Hematopoietic multipotent progenitor cell treated with erythropoietin and hydrocortisone succinate and interleukin-3 and kit ligand, for 17 days (in vitro differentiated cells): Measurements from ENCODE around the gene GDPGP1.
"Not testable (repeated sequence)": the region's sequence is repeated elsewhere in the genome, so short reads cannot be mapped to it uniquely, and the experiment has no call there.

Experiments used
- DNase-seq: peaks from one replicate; pipeline ENCODE4 v3.0.0-alpha.2; 2015; ENCODE audit warnings: low spot score

GDPGP1 gene, protein sequence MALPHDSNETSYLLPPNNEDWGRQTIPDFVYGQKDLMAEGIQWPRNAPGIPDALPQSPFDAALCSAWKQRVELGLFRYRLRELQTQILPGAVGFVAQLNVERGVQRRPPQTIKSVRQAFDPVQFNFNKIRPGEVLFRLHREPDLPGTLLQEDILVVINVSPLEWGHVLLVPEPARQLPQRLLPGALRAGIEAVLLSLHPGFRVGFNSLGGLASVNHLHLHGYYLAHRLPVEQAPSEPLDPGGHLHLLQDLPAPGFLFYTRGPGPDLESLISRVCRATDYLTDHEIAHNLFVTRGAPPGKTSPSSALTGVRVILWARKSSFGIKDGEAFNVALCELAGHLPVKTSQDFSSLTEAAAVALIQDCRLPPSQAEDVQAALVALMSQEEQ

GRCh38 chr15:90234096-90234988, at the start of gene GDPGP1:
TSS of gene GDPGP1 (plus strand) at chr15:90234209. CDS start at chr15:90240909, 6,700 bp downstream.
- no peak for DNase-seq

DNA sequence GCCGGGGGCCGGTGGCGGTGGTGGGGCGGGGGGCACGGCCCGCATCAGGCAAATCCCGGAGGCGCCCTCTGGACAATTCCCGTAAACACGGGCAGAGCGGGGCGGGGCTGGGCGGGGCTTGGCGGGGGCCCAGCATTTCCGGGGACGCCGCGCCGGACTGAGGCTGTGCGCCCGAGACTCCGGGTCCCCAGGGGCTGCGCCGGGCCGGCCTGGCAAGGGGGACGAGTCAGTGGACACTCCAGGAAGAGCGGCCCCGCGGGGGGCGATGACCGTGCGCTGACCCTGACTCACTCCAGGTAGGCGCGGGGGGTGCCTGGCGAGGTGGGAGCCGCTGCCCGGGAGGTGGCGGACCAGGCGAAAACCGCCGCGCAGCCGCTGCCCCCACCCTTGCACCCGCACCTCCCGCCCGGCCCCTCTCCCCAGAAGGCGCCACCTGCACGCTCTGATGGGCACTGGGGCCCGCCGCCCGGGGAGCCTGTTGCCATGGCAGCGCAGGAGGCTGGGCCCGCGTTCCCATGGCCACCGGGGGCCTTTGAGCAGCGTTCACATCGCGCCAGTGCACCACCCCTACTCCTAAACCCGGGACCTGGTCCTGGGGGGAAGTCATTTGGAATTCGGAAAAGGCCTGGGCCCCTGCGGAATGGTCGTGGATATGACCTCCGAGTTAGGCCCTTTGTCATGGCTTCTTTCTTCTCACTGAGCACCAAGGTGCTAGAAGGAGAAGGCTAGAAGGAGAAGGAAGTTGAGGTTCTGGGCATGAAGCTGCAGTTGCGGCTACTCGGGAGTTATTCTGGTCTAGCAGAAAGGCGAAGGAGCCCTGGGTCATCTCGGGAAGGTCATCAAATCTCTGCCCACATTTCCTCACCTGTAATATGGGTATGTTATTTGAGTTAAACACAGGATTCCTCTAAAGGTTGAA, 49.0 kb upstream of the GDPGP1 start:
- peak; percentile 82 for DNase-seq

DNA sequence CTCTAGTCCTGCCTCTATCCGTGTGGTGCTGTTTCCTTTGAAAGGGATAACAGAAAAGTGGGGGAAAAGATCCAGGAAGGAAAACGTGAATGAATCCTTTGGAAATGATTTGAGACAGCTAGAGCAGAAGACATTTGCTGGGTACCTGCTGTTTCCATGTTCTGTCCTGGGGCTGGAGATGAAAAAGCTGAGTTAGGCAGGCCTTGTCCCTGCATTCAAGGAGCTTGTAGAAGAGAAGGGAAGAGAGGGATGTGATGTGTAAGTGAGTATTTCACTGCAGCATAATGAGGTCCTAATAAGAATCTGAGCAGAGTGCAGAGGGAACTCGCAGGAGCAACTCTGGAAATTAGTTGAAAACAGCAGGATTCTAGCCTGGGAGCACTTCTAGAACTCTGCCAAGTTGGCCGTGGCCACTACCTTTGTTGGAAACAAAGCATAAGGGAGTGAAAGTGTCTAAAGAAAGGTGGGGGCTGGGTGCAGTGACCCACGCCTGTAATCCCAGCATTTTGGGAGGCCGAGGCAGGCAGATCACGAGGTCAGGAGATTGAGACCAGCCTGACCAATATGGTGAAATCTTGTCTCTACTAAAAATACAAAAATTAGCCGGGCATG, 46.6 kb upstream of the GDPGP1 start:
- DNase-seq = no peak

- DNase-seq = not testable (repeated sequence)
Observed at GRCh38 chr15:90188065-90188464, 45.9 kb upstream of the GDPGP1 start.

DNA sequence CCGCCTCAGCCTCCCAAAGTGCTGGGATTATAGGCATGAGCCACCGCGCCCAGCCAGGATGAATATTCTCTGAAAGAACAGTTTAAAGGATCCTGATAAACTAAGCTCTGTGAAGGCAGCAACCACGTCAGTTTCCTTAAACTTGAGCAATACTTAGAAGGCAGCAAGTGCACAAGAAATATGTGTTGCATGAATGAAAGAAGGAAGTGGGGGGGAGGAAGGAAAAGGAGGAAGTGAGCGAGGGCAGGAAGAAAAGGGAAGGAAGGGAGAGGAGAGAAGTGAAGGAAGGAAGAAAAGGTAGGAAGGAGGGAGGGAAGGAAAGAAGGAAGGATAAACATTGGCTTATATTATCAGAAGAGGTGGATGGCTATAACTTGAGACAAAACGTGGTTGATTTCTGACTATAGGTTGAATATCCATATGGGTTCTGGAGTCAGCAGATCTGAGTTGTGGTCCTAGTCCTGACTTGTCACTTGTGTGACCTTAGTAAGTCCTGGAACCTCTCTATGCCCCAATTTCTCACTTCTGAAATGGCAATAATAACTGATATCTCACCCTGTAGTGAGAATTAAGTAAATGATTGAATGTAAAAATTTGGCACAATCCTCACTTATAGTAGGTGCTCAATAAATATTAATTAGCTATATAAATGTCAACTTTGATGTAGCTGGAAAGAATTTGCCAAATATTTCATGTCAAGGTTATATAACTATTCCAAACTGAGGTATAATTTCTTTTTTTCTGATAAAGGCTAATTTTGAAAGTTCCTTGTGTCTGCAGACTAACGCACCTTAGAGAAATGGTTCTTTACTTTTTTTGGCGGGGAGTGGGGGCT, 44.9 kb upstream of the GDPGP1 start:
- no peak for DNase-seq

DNA sequence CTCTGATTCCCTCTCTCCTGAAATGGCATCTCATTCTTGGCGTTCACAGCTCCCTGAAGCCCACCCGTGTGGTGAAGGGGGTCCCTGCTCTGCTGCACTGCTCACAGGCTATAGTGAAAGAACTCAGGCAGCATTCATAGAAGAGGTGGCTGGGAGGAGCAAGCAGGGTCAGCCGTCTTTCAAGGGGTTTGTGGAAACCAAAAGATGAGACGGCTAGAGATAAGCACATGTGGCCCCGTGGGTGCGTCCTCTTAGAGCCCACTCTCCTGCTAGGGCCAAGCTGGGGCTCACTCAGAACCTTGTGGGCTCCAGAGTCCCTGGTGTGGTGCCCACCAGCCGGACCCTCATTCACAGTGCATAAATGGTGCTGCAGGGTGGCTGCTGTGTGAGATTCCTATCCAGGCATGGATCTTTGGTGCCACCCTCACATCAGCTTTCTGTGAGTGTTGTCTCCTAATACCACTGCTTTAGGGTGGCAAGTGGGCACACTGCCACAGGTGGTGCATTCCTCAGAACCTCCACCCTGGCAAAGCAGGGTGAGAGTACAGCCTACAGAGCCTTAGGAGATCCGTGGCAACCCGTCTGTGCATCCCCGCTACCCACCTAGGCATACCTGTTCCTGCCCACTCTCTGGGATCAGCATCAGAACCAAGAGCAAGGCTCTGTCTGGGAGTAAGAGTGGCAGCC, 44.1 kb upstream of the GDPGP1 start:
- DNase-seq = peak; percentile 61

DNA sequence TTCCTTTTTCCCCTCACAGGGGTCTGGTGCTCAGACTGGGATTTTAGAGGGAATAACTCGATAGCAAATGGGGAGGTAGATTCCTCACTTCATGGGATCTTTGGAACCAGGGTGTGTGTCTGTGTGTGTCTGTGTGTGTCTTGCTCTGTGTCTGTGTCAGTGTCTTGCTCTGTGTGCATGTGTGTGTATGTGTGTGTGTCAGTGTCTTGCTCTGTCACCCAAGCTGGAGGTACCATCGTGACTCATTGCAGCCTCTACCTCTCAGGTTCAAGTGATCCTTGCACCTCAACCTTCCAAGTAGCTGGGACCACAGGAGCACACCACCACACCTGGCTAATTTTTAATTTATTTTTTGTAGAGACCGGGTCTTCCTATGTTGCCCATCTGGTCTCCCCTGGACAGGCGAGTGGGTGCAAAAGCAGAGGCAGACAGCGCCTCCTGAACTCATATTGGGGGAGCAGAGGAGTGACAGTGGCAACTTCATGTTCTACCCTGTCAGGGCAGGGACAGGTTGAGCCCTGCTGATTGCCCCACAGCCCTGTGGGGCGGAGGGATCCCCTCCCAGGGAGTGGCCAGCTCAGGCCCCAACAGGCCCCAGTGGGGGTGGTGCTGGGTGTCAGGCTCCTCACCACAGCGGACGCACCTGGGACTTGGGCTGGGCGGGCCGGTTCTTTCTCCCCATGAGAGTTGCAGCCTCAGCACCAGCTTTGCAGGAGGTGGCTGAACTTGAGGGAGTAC, 43.2 kb upstream of the GDPGP1 start:
- DNase-seq = peak; percentile 73

GRCh38 chr15:90191344-90191687, 42.7 kb upstream of the GDPGP1 start:
- no peak for DNase-seq

DNA sequence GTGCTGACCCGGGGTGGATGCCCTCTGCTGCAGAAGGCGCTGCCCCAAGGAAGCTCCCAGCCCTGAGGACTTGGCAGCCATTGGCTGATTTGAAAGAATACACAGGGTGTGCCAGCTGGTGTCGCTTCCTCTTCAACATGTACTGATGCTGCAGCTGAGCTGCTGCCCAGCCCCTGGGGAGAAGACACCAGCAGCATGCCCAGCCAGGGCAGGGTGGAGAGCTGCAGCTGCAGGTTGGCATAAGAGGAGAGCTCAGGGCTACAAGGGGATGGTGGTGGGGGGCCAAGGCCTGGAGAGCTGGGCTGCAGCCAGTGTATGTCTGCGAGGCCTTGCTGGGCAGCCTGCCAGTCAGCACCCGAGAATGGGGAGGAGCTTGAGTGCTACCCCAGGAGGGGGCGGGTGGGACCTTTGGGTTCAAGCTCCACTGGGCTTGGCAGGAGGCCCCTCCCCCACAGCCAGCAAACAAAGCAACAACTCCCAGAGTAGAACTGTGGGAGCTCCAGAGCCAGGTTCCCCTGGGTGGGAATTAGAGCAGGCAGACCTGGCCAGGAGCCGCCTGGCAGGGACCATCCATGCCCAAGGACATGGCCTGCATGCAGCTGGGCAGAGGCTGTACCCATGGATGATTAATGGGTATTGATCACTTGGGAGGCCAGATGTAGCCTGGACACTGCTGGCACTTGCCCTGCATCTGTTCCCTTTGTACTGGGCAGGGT, 42.1 kb upstream of the GDPGP1 start:
- DNase-seq = peak; percentile 72

DNA sequence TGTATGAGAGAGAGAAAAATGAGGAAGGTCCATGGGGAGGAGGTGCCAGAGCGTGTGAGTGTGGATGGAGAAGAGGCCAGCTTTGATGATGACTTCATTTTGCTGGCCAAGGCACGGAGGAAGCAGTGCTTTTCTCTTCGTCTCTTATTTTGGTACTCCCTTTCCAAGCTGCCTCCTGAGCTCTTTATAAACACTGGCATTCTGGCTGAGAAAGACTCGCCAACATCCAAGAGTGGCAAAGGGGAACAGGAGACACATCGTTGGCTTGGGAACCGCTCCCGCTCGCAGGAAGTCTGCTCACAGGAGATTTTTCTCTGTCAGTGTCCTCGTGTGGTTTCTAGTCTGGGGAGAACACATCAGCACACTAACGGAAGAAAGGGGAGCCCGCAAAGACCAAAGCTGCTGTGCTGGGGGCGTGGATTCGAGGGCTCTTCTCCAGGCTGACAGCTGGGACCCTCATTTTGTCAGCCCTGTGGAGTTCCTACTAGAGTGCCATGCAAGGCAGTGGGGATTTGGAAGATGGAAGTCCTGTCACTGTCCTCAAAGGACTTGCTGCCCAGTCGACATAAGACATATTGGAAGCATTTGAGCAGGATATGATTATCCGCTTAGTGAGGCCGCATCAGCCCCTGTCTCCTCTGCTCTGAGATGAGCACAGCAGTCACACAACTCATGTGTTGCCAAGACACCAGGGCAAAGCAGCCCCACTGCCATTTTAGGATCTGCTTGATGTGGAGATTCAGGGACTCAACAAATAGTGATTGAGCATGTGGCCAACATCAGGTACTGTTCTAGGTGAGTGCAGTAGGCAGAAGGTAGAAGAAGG, 40.8 kb upstream of the GDPGP1 start:
- DNase-seq = no peak

GRCh38 chr15:90194655-90195054, 39.4 kb upstream of the GDPGP1 start:
- no peak for DNase-seq

DNA sequence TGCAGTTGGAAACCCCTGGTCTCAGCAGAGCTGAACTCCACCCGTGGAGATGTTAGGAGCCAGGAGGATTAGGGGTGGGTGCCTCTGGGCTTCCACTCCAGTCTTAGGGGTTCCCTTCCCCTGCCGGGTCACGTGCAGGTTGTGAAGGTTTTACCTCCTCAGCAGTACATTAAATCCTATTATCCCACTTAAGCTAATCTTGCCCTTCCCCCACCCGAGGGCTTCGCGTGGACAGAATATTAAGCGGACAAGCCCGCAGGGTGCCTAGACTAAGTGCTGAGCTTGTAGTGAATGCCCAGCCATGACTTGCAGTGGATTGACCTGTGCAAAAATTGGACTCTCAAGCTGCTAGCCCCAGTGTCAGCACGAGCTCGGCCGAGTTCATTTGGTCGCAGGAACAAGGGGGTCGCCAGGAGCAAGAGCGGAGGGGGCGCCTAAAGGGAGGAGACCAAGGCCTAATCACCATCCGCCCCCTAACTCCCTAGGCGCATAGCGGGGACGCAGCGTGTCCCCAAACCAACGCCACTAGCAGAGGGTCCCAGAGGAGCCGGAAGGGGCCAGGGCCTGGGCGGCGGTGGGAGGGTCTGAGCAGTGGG, 33.4 kb upstream of the GDPGP1 start:
- no peak for DNase-seq

GRCh38 chr15:90201130-90201943, 32.7 kb upstream of the GDPGP1 start, which contains the start of gene SEMA4B:
TSS of gene SEMA4B (plus strand) at chr15:90201330. CDS start at chr15:90201579, 249 bp downstream.
- peak; percentile 60 for DNase-seq

DNA sequence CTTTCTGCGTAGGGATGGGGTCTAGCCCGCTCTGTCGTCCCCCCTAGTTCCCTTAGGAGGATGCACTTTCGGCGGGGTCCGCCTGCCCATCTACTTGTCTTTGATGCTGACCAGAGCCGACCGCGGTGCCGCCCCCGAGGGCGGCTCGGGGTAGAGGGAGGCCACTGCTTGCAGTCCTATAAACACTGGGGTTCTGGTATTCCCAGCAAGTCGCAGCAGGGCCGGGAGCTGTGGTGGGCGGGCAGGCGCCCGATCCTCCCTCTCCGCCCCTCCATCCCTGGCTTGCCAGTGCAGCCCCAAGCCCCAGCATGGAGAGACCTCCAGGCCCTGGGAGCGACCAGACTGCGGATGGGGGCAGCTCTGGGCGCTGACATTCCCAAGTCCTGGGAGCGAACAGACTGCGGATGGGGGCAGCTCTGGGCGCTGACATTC, 32.0 kb upstream of the GDPGP1 start:
- DNase-seq = no peak

- no peak for DNase-seq
Observed at GRCh38 chr15:90202929-90203328, 31.1 kb upstream of the GDPGP1 start.

GRCh38 chr15:90203473-90203872, 30.5 kb upstream of the GDPGP1 start:
- no peak for DNase-seq
